ENCODE data around the gene SERPINA5.
A peak's percentile ranks its signal among the peaks of the same experiment; 100 is the strongest.

Gene SERPINA5

GRCh38 chr14:94581127-94581999, at the start of gene SERPINA5:
Gene SERPINA5, plus strand, starts transcription at chr14:94581426. Its CDS starts 5,937 bp downstream, at chr14:94587363.
- DNase-seq: no peak

GRCh38 chr14:94532447-94532846, 48.8 kb upstream of the SERPINA5 start:
- DNase-seq: no peak

GRCh38 chr14:94535506-94535905, 45.7 kb upstream of the SERPINA5 start:
- DNase-seq: no peak

- DNase-seq: no peak
Measured at GRCh38 chr14:94536836-94537235, 44.4 kb upstream of the SERPINA5 start.

GRCh38 chr14:94538070-94538740, 43.0 kb upstream of the SERPINA5 start:
- DNase-seq: no peak

GRCh38 chr14:94539181-94539580, 42.0 kb upstream of the SERPINA5 start:
- DNase-seq: no peak

- DNase-seq: no peak
Measured at GRCh38 chr14:94540031-94540794, 41.0 kb upstream of the SERPINA5 start.

DNA sequence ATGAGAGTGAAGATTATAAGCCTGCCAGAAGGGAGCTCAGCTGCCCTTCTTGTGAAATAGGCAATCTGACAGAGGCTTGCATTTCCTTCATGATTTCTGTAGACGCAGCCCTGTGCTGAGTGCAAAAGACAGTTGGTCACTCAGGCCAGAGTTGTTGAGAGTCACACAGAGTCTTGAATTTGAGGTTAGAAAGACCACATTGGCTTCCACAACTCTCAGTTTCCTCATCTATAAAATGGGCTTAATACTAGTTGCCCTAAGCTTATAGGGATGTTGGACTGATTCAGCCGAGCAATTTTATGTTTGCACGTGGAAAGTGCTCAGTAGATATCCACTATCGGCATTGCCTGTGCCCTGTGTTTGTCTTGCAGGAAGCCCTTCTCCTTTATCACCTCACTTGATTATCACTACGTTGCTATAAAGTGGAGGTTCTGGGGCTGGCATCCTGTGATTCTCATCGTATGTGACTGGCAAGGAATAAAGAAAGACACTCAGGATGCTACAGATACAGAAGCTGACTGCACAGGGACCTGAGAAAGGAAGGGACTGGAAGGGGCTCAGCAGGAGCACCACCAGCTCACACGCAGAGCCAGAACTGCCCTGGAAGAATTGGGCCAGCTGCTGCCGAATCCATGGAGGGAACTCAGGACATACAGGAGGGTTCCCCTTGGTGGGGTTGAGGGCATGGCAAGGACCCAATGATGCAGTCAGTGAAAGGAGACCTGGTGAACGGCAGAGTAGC, 39.8 kb upstream of the SERPINA5 start:
- DNase-seq: no peak

DNA sequence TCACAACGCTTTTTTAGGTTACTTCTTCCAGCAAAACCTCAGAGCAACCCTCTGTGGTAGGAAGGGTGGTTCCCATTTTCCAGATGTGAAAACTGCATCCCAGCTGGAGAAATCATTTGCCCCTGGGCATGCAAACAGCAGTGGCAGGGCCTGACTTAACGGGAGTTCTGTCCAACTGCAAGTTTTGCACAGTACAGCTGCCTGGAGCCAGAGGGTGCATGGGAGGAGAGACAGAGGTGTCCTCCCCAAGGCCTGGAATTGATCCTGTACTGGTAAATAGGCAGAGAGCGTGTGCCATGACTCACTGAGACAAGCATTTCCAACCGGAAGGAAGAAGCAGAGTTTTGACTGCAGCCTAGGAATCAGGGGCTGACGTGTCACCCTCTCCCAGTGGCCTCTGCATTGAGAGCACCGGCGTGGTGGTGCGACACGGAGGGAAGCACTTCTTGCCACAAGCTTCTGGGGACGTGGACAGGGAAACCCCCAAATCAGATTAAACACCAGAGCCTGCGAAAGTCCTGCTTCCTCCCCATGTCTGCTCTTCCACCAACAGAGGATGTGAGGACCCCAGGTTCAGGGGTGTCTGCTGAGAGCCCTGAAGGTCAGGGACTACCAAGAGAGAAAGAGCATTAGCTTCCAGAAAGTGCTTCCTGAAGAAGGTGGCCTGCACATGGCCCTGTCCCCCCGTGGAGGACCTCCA, 39.0 kb upstream of the SERPINA5 start:
- DNase-seq: peak; percentile 62

- DNase-seq: no peak
Measured at GRCh38 chr14:94542811-94543440, 38.3 kb upstream of the SERPINA5 start.

GRCh38 chr14:94543449-94544124, 37.6 kb upstream of the SERPINA5 start:
- DNase-seq: no peak

GRCh38 chr14:94544726-94545125, 36.5 kb upstream of the SERPINA5 start:
- no peak for DNase-seq

DNA sequence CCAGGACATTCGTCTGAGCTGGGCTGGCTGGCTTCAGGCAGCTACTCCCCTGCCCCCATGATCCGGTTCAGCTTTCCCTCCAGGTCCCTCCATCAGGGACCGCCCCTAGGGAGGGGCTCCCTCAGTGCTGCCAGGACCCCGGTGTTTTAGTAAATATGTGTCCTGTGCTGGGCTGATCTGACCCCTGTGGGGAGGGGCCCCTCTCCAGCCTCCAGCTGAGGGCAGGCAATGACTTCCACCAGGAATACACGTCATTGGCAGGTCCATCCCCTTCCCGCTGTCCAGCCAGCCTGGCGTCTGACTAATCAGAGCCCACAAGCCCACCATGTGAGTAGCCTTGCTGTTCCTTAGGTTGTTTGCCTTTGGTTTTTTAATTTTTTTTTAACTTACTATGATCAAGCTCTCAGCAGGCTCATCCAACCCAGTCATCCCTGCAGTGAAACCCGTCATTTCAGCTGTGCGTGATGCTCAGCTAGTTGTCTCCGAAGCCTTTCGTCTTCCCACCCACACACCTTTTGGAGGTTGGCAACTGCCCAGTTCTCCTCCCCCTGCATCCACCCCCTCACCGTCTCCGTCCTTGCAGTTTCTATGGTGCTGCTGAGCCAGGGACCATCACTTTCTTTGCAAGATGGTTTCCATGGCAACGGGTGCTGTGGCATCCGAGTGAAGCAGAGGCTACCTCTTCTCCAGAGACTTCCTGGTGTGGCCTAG, 35.9 kb upstream of the SERPINA5 start:
- DNase-seq: no peak

DNA sequence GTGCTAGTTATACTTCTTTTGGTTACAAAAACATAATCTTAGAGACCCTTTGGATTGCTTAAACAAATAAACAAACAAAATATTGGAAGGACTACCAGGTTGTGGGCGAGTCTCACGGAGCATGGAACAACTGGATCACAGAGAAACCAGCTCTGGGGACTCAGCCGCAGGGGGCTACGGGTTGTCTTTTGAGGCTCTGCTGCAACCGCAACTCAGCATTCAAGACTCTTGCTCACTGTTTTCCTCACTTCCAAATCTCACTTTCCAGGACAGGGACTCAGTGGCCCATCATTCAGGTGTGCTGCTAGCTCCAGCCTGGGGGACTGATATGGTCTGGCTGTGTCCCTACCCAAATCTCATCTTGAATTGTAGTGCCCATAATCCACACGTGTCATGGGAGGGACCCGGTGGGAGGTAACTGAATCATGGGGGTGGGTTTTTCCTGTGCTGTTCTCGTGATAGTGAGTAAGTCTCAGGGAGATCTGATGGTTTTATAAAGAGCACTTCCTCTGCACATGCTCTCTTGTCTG, 34.0 kb upstream of the SERPINA5 start:
- no peak for DNase-seq

DNA sequence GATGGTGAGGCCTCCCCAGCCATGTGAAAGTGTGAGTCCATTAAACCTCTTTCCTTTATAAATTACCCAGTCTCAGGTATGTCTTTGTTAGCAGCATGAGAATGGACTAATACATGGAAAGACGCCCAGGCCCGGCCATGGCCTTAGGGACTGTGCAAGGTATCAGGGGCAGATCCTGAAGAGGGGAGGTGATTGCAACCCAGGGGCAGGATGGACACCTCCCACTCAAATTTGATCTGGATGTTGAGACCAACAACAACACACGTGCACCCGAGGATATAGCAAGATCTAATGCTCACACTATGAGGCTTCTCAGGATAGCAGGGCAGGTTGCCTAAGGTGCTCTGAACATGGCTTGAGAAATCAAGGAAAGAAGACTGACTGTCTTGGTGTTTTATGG, 33.5 kb upstream of the SERPINA5 start:
- no peak for DNase-seq

DNA sequence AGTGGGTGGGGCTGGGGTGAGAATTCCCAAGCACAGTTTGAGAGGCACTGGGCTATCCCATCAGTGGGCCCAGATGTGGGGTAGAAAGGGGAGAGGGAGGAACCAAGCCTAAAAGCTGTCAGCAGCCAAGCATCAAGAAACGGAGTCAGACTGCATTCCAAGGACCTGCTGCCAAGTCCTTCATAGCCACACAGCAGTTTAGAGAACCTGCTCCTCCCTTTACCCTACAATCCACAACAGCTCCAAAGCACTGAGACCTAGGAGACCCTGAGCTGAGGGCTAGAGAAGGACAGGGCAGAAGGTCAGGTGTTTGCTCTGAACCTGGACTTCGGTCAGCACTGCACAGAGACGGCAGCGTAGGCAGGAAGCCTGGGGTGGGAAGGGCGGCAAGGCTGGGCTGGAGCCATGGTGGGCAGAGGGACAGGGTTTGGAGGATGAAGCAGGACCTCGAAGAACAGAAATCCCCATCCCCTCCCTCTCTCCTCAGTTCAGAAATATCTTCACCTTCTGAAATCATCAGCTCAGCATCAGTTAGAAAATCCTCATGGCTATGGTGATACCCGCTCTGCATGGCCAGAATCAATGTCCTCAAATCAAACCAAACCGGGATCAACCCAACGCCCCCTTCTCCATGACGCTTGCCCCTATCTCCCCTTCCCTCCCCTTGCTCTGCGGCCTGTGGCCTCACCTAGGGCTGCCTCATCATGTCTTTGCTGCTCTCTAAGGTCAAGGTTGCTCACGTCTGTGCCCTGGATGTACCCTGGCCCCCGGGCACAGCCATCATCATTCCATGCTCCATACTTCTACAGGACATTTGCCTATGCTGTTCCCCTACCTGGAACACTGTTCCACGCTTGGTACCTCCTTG, 32.9 kb upstream of the SERPINA5 start:
- no peak for DNase-seq

- no peak for DNase-seq
Measured at GRCh38 chr14:94548999-94549985, 31.9 kb upstream of the SERPINA5 start.

DNA sequence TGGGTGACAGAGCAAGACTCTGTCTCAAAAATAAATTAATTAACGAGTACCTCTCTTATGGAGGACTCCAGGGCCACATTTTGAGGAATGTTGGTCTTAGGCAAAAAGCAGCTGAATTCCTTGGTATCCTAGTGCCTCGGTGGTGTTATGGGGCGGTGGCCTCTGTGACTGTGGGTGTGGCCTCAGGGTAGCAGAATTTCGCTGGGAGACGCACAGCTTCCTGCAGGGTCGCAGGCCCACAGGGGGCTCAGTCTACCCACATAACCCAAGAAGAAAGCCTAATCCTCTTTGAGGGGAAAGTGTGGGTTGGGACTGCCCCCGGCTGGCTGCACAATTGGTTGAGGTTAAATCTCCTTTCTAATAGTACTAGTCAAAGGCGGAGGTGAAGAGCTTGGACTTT, 31.2 kb upstream of the SERPINA5 start:
- no peak for DNase-seq

Data from 8988T (cell line).